CD4-positive, alpha-beta T cell (primary cell): ENCODE data around the gene GPR65. TPM values are rescaled to one million over a fixed set of nuclear protein-coding genes. Genes with fewer than 3 reads are reported as not detected.

Experiments
- ATAC-seq: fragments of 200-7000 bp; cut with Tn5 transposase; one replicate; pipeline ENCODE4 v1.10.0; 2022; ENCODE audit warnings: mild to moderate bottlenecking; ENCODE audit not compliant: poor library complexity
- CTCF ChIA-PET: fragments of 350-600 bp; sonication (Branson Sonifier 250); formaldehyde crosslinking; loops from one replicate; lab custom pipeline; 2021; ENCODE audit warnings: antibody characterized with exemption, inconsistent platforms; lab: Charles Lee
- POLR2A ChIA-PET: fragments of 350-600 bp; sonication (Branson Sonifier 250); formaldehyde crosslinking; loops from one replicate; lab custom pipeline; 2021; ENCODE audit warnings: antibody characterized with exemption, inconsistent platforms; lab: Charles Lee
- DNase-seq, 14 experiments: peaks; one replicate each; pipeline ENCODE4 v3.0.0-alpha.2; 2013 to 2020; ENCODE audit warnings: mixed read lengths in 2 of 14
- H3K27ac ChIP-seq, 2 donors: one replicate each; pipeline versions ENCODE4 v1.5.1 to v1.7.0; 2013; ENCODE audit warnings: low read length in 2 of 2, low read depth in 1 of 2, mild to moderate bottlenecking in 1 of 2
- H3K27me3 ChIP-seq, 2 experiments: 1 replicate in 1 of 2; 2 replicates in 1 of 2; pipeline versions ENCODE4 v1.6.1 to v1.7.0; 2013; ENCODE audit warnings: low read length in 2 of 2, control low read depth in 1 of 2, mild to moderate bottlenecking in 1 of 2, moderate library complexity in 1 of 2; ENCODE audit not compliant: insufficient read depth in 2 of 2, control insufficient read depth in 1 of 2
- H3K36me3 ChIP-seq: one replicate; pipeline ENCODE4 v1.6.1; 2013; ENCODE audit warnings: low read length, control low read depth; ENCODE audit not compliant: insufficient read depth
- H3K4me1 ChIP-seq: one replicate; pipeline ENCODE4 v1.6.1; 2013; ENCODE audit warnings: low read length, control low read depth; ENCODE audit not compliant: insufficient read depth
- H3K4me3 ChIP-seq: one replicate; pipeline ENCODE4 v1.5.1; 2013; ENCODE audit warnings: mild to moderate bottlenecking, low read length, moderate library complexity
- H3K9me3 ChIP-seq, 2 experiments: 1 replicate in 1 of 2; 2 replicates in 1 of 2; pipeline versions ENCODE4 v1.6.1 to v1.7.0; 2013; ENCODE audit warnings: low read length in 2 of 2, mild to moderate bottlenecking in 2 of 2, control low read depth in 1 of 2, moderate library complexity in 1 of 2; ENCODE audit not compliant: control insufficient read depth in 1 of 2, insufficient read depth in 1 of 2
- H3K27ac Mint-ChIP-seq: one replicate; pipeline ENCODE4 v1.8.0; 2020; ENCODE audit warnings: mixed read lengths
- H3K27me3 Mint-ChIP-seq: one replicate; pipeline ENCODE4 v1.8.0; 2021; ENCODE audit warnings: mixed read lengths
- H3K36me3 Mint-ChIP-seq: one replicate; pipeline ENCODE4 v1.8.0; 2021; ENCODE audit warnings: low read depth, mixed read lengths
- H3K4me1 Mint-ChIP-seq: one replicate; pipeline ENCODE4 v1.8.0; 2021; ENCODE audit warnings: low read depth, mixed read lengths
- H3K4me3 Mint-ChIP-seq: one replicate; pipeline ENCODE4 v1.8.0; 2020; ENCODE audit warnings: mild to moderate bottlenecking, mixed read lengths
- H3K9me3 Mint-ChIP-seq: one replicate; pipeline ENCODE4 v1.8.0; 2020; ENCODE audit warnings: mixed read lengths
- CTCF ChIP-seq: fragments of 200-600 bp; IDR thresholded peaks from one replicate; pipeline ENCODE4 v1.8.0; 2022; ENCODE audit warnings: antibody characterized with exemption, mild to moderate bottlenecking
- intact Hi-C, 2 experiments: fragments of 100-400 bp; cut with DNase I in 1 of 2; cut with micrococcal nuclease in 1 of 2; formaldehyde crosslinking; loops; one replicate each; pipeline versions ENCODE4 v1.15.1 to v1.9.0; 2023 to 2025; cut with DNase I, micrococcal nuclease
- total RNA-seq, 174 experiments: library from RNA in 2 of 174; stranded (reverse) in 2 of 174; gene quantifications; one replicate each; pipeline ENCODE4 v1.2.3 and lab custom pipeline; 2021 to 2026

Gene GPR65
- total RNA-seq, 2 experiments from 2014 or later, result 10.5 to 10.7 TPM

GRCh38 chr14:87971010-87971409, 33.9 kb upstream of the GPR65 start:
- H3K27ac ChIP-seq, result no peak overlapping the region
- H3K9me3 Mint-ChIP-seq, result no peaks in the 10 kb centered on the region
- no peaks in the 10 kb centered on the region for H3K4me1 Mint-ChIP-seq
- no peaks in the 10 kb centered on the region for H3K4me1 ChIP-seq
- intact Hi-C loops, result no loop called here
- H3K27me3 Mint-ChIP-seq, result no peaks in the 10 kb centered on the region
- no peaks in the 10 kb centered on the region for H3K27me3 ChIP-seq
- peaks cover 72% of the 10 kb centered on the region for H3K36me3 Mint-ChIP-seq
- ChIA-PET POLR2A (interaction anchor here (1.3 kb wide), 1 partner anchor 21 kb away, joined by 3 read pairs; no protein-coding TSS in a partner anchor), CTCF (no interaction called here)
- H3K27ac Mint-ChIP-seq, result no peak overlapping the region
- TF ChIP-seq CTCF, result no peak
- no peak overlapping the region for H3K4me3 ChIP-seq
- ATAC-seq (no peak), DNase-seq (no peak)
- H3K36me3 ChIP-seq, result peaks cover 30% of the 10 kb centered on the region
- H3K9me3 ChIP-seq, result no peaks in the 10 kb centered on the region
- no peak overlapping the region for H3K4me3 Mint-ChIP-seq

- Mint-ChIP-seq H3K4me3 (no peak overlapping the region), H3K4me1 (no peaks in the 10 kb centered on the region), H3K27ac (no peak overlapping the region), H3K36me3 (peaks cover 76% of the 10 kb centered on the region), H3K9me3 (no peaks in the 10 kb centered on the region), H3K27me3 (no peaks in the 10 kb centered on the region)
- POLR2A ChIA-PET, result no interaction called here
- Histone ChIP-seq H3K4me3 (no peak overlapping the region), H3K9me3 (no peaks in the 10 kb centered on the region), H3K27ac (no peak overlapping the region), H3K27me3 (no peaks in the 10 kb centered on the region), H3K36me3 (peaks cover 22% of the 10 kb centered on the region), H3K4me1 (no peaks in the 10 kb centered on the region)
- DNase-seq, result no peak
- CTCF ChIA-PET, result no interaction called here
- intact Hi-C loops, result no loop called here
- ATAC-seq, result no peak
- no peak for TF ChIP-seq CTCF
Measured at GRCh38 chr14:87975636-87976035, 29.3 kb upstream of the GPR65 start.

- Mint-ChIP-seq H3K4me1 (no peaks in the 10 kb centered on the region), H3K4me3 (no peak overlapping the region), H3K27ac (no peak overlapping the region), H3K27me3 (no peaks in the 10 kb centered on the region), H3K9me3 (no peaks in the 10 kb centered on the region), H3K36me3 (peaks cover 80% of the 10 kb centered on the region)
- CTCF ChIA-PET, result no interaction called here
- no peak for TF ChIP-seq CTCF
- Histone ChIP-seq H3K4me3 (no peak overlapping the region), H3K36me3 (peaks cover 23% of the 10 kb centered on the region), H3K4me1 (no peaks in the 10 kb centered on the region), H3K27me3 (no peaks in the 10 kb centered on the region), H3K9me3 (no peaks in the 10 kb centered on the region), H3K27ac (no peak overlapping the region)
- ATAC-seq, result no peak
- intact Hi-C loops, result no loop called here
- no peak for DNase-seq
- POLR2A ChIA-PET, result no interaction called here
Measured at GRCh38 chr14:87979689-87980088, 25.2 kb upstream of the GPR65 start.
